GM19043 (cell line): Measurements from ENCODE around the gene PLA2G5.

ENCODE experiments used
- ATAC-seq: cut with Tn5 transposase; IDR thresholded peaks from one replicate; pipeline ENCODE4 v1.9.1; 2021; ENCODE audit warnings: low read depth; ENCODE audit not compliant: unreplicated experiment

The PLA2G5 gene

GRCh38 chr1:20061866-20062265, 8.1 kb upstream of the PLA2G5 start:
- ATAC-seq = no peak

GRCh38 chr1:20063861-20064292, 6.1 kb upstream of the PLA2G5 start:
- no peak for ATAC-seq

GRCh38 chr1:20068722-20069121, 1.3 kb upstream of the PLA2G5 start:
- ATAC-seq = no peak

GRCh38 chr1:20070357-20070756, 363 bp downstream of the PLA2G5 start:
- ATAC-seq = no peak

GRCh38 chr1:20071416-20071815, 1.4 kb downstream of the PLA2G5 start:
- ATAC-seq = no peak

- ATAC-seq = no peak
These were observed 2.8 kb downstream of the PLA2G5 start for GRCh38 chr1:20072771-20073170.

GRCh38 chr1:20073256-20073655, 3.3 kb downstream of the PLA2G5 start:
- ATAC-seq = no peak

- ATAC-seq = no peak
These were observed 4.2 kb downstream of the PLA2G5 start for GRCh38 chr1:20074055-20074724.

- no peak for ATAC-seq
These were observed 4.8 kb downstream of the PLA2G5 start for GRCh38 chr1:20074725-20075171.

GRCh38 chr1:20075345-20075744, 5.4 kb downstream of the PLA2G5 start:
- ATAC-seq = no peak

- no peak for ATAC-seq
These were observed 6.2 kb downstream of the PLA2G5 start for GRCh38 chr1:20076223-20076622.

GRCh38 chr1:20076710-20077461, 6.9 kb downstream of the PLA2G5 start:
- no peak for ATAC-seq

- no peak for ATAC-seq
These were observed 8.2 kb downstream of the PLA2G5 start for GRCh38 chr1:20078171-20078651.

GRCh38 chr1:20078711-20079110, 8.7 kb downstream of the PLA2G5 start:
- no peak for ATAC-seq

GRCh38 chr1:20079661-20080305, 9.8 kb downstream of the PLA2G5 start:
- no peak for ATAC-seq

- ATAC-seq = no peak
These were observed 10.7 kb downstream of the PLA2G5 start for GRCh38 chr1:20080441-20081352.

- no peak for ATAC-seq
These were observed 11.4 kb downstream of the PLA2G5 start for GRCh38 chr1:20081353-20081810.

- ATAC-seq = no peak
These were observed 12.8 kb downstream of the PLA2G5 start for GRCh38 chr1:20082772-20083171.

- ATAC-seq = no peak
These were observed 13.4 kb downstream of the PLA2G5 start for GRCh38 chr1:20083178-20083944.

GRCh38 chr1:20086800-20087199, 16.8 kb downstream of the PLA2G5 start:
- no peak for ATAC-seq
